ENCODE data around the gene ELFN2. TPM values are rescaled to one million over a fixed set of nuclear protein-coding genes. Genes with fewer than 3 reads are reported as not detected.

ELFN2 gene
- total RNA-seq, 3 donors from 2014 or later: not detected

DNA sequence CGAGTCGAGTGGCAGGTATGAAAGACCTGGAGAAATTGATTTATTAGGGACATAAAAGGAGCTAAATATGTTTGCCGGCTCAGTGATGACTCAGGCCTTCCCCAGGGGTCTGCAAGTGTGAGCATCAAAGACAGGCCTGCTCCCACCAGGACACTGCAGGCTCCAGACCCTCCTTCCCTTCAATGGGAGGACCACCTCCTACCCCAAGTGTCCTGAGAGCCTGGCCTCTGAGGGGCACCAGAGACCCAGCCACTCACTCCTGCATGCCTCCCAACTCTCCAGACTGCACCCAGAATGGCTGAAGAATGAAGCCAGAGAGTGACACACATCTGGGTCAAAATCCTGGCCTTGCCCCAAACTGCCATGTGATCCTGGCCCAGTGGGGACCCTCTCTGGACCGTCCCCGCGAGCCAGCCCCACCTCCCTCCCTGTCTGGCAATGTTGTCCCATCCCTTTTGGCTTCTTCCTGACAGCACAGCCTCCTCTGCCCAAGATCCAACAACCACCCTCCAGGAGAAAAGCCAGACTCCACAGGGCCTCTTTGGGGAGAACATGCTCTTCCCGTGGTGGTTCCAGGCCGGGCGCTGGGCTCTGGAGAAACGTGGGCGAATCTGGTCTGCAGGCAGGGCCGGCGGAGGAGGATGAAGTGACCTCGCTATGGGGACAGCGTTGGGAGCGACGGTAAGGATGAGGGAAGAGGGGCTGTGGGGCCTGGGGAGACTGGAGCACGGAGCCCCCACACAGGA lies 108.7 kb downstream of the ELFN2 start:
- intact Hi-C loops (cut with DNase I; ENCODE audit: low total_unique reads): loop anchor here (5.0 kb wide), 1 partner anchor 591 kb away; no protein-coding TSS in a partner anchor
- Histone ChIP-seq H3K27ac (no peak overlapping the region), H3K4me3 (no peak overlapping the region), H3K4me1 (no peaks in the 10 kb centered on the region), H3K27me3 (no peaks in the 10 kb centered on the region), H3K9me3 (no peaks in the 10 kb centered on the region), H3K36me3 (no peaks in the 10 kb centered on the region)
- DNase-seq (ENCODE audit: low spot score in 2 of 2): no peak
- TF ChIP-seq POLR2AphosphoS5 (IDR thresholded peaks at IDR 0.05): no peak

Other genes with a start within 250 kb of the ELFN2 start
- 1 to 10 TPM; 2.2 to 3.6 (median 3.5) TPM for gene C1QTNF6, start 239.2 kb downstream of the ELFN2 start, total RNA-seq
- gene SSTR3, start 215.0 kb downstream of the ELFN2 start, total RNA-seq: not detected
- gene RAC2, start 183.2 kb downstream of the ELFN2 start, total RNA-seq: 10 to 100 TPM; 10.5 to 12.0 (median 11.5) TPM
- gene CYTH4, start 145.0 kb downstream of the ELFN2 start, total RNA-seq: 10 to 100 TPM in 2 of 3 donors, 1 to 10 TPM in 1; 6.9 to 25.1 (median 10.5) TPM
- 10 to 100 TPM in 2 of 3 donors, 1 to 10 TPM in 1; 9.4 to 20.6 (median 17.8) TPM for gene MFNG, start 58.9 kb upstream of the ELFN2 start, total RNA-seq
- gene CARD10, start 91.9 kb upstream of the ELFN2 start, total RNA-seq: 10 to 100 TPM in 2 of 3 donors, 1 to 10 TPM in 1; 2.9 to 12.1 (median 10.2) TPM
- 10 to 100 TPM; 13.8 to 43.0 (median 29.8) TPM for gene CDC42EP1, start 133.0 kb upstream of the ELFN2 start, total RNA-seq
- under 1 TPM in 2 of 3 donors, not detected in 1; 0.80 to 0.88 TPM for gene LGALS2, start 152.6 kb upstream of the ELFN2 start, total RNA-seq
- 10 to 100 TPM; 36.6 to 63.9 (median 54.7) TPM for gene GGA1, start 181.4 kb upstream of the ELFN2 start, total RNA-seq
- 1 to 10 TPM; 3.8 to 8.8 (median 7.3) TPM for gene SH3BP1, start 212.2 kb upstream of the ELFN2 start, total RNA-seq
- 1 to 10 TPM; 4.2 to 6.9 (median 4.2) TPM for gene PDXP, start 231.2 kb upstream of the ELFN2 start, total RNA-seq
- gene LGALS1, start 248.2 kb upstream of the ELFN2 start, total RNA-seq: 1,000 to 10,000 TPM in 1 of 3 donors, 100 to 1,000 TPM in 2; 621 to 2,412 (median 641) TPM

All from breast epithelium (tissue), 4 donors.